IMR-90 (cell line): Measurements from ENCODE around the gene MED12L. TPM values are rescaled to one million over a fixed set of nuclear protein-coding genes. Genes with fewer than 3 reads are reported as not detected.

ENCODE experiments used
- ATAC-seq: fragments of 200-7000 bp; cut with Tn5 transposase; 2 replicates; pipeline ENCODE4 v1.9.1; 2020; ENCODE audit warnings: low read depth, mild to moderate bottlenecking, moderate library complexity
- BruUV-seq: library from RNA; stranded (reverse); fragments of 400-500 nt; replicated peaks from 2 replicates; lab custom pipeline; 2021; lab: Mats Ljungman, UMichigan
- CTCF ChIA-PET: fragments of 300-600 bp; formaldehyde crosslinking; extraction: SDS; loops from one replicate; lab custom pipeline; 2021; ENCODE audit warnings: antibody characterized with exemption; lab: Yijun Ruan, JAX
- POLR2A ChIA-PET: fragments of 300-600 bp; sonication (Branson Sonifier 250); formaldehyde crosslinking; loops from one replicate; lab custom pipeline; 2022; ENCODE audit warnings: antibody characterized with exemption; ENCODE audit not compliant: unreplicated experiment; lab: Charles Lee
- DNase-seq: peaks from one replicate; pipeline ENCODE4 v3.0.0; 2013
- H2AFZ ChIP-seq: replicated peaks from 2 replicates; pipeline ENCODE3; 2013; ENCODE audit warnings: low read length, mild to moderate bottlenecking; ENCODE audit not compliant: poor library complexity
- H2AK5ac ChIP-seq: 2 replicates; pipeline ENCODE4 v1.6.1; 2013; ENCODE audit warnings: low read depth, low read length, inconsistent platforms
- H2AK9ac ChIP-seq: replicated peaks from 2 replicates; pipeline ENCODE3; 2013; ENCODE audit warnings: mild to moderate bottlenecking, low read depth, low read length, moderate library complexity; ENCODE audit not compliant: poor library complexity
- H2BK120ac ChIP-seq: 2 replicates; pipeline ENCODE4 v1.6.1; 2013; ENCODE audit warnings: low read depth, low read length, inconsistent platforms
- H2BK15ac ChIP-seq: 3 replicates; pipeline ENCODE4 v1.6.1; 2013; ENCODE audit warnings: low read depth, low read length, inconsistent platforms
- H2BK20ac ChIP-seq: 2 replicates; pipeline ENCODE4 v1.6.1; 2013; ENCODE audit warnings: low read depth, mild to moderate bottlenecking, inconsistent platforms, low read length, moderate library complexity
- H2BK5ac ChIP-seq: 2 replicates; pipeline ENCODE4 v1.6.1; 2013; ENCODE audit warnings: mild to moderate bottlenecking, low read depth, low read length, inconsistent platforms; ENCODE audit not compliant: poor library complexity, severe bottlenecking
- H3K14ac ChIP-seq: replicated peaks from 2 replicates; pipeline ENCODE4 v1.6.1; 2013; ENCODE audit warnings: low read depth, low read length, inconsistent platforms
- H3K18ac ChIP-seq: 2 replicates; pipeline ENCODE4 v1.6.1; 2013; ENCODE audit warnings: low read depth, low read length, control low read depth
- H3K23ac ChIP-seq: 2 replicates; pipeline ENCODE4 v1.6.1; 2013; ENCODE audit warnings: low read depth, low read length, inconsistent platforms
- H3K27ac ChIP-seq: 2 replicates; pipeline ENCODE4 v1.5.1; 2013; ENCODE audit warnings: mild to moderate bottlenecking, control low read depth, low read length; ENCODE audit not compliant: insufficient read depth
- H3K27me3 ChIP-seq: 2 replicates; pipeline ENCODE4 v1.6.1; 2013; ENCODE audit warnings: low read length; ENCODE audit not compliant: control insufficient read depth, insufficient read depth
- H3K36me3 ChIP-seq: 2 replicates; pipeline ENCODE4 v1.6.1; 2013; ENCODE audit warnings: low read length, mixed read lengths; ENCODE audit not compliant: control insufficient read depth, insufficient read depth
- H3K4ac ChIP-seq: 2 replicates; pipeline ENCODE4 v1.6.1; 2013; ENCODE audit warnings: low read depth, low read length, inconsistent platforms
- H3K4me1 ChIP-seq: 2 replicates; pipeline ENCODE4 v1.6.1; 2013; ENCODE audit warnings: low read length, mixed read lengths; ENCODE audit not compliant: control insufficient read depth, insufficient read depth
- H3K4me2 ChIP-seq: 2 replicates; pipeline ENCODE4 v1.6.1; 2013; ENCODE audit warnings: low read depth, mild to moderate bottlenecking, control low read depth, low read length, moderate library complexity
- H3K4me3 ChIP-seq: 2 replicates; pipeline ENCODE4 v1.5.1; 2013; ENCODE audit warnings: low read depth, mild to moderate bottlenecking, control low read depth, low read length, moderate library complexity; ENCODE audit not compliant: insufficient read depth
- H3K56ac ChIP-seq: 2 replicates; pipeline ENCODE4 v1.6.1; 2013; ENCODE audit warnings: low read length, inconsistent platforms; ENCODE audit not compliant: insufficient read depth; ENCODE audit errors: extremely low read depth
- H3K79me1 ChIP-seq, 2 experiments: 2 replicates each; pipeline ENCODE4 v1.6.1; 2013; ENCODE audit warnings: low read length in 2 of 2, inconsistent platforms in 1 of 2, low read depth in 1 of 2
- H3K9ac ChIP-seq: 2 replicates; pipeline ENCODE4 v1.6.1; 2013; ENCODE audit warnings: low read depth, low read length, control low read depth
- H3K9me1 ChIP-seq: 2 replicates; pipeline ENCODE4 v1.6.1; 2013; ENCODE audit warnings: low read length, inconsistent platforms; ENCODE audit not compliant: insufficient read depth
- H3K9me3 ChIP-seq: 2 replicates; pipeline ENCODE4 v1.6.1; 2013; ENCODE audit warnings: low read length; ENCODE audit not compliant: control insufficient read depth, insufficient read depth
- H4K20me1 ChIP-seq: 2 replicates; pipeline ENCODE4 v1.6.1; 2013; ENCODE audit warnings: low read length, inconsistent platforms; ENCODE audit not compliant: insufficient read depth
- H4K5ac ChIP-seq: 2 replicates; pipeline ENCODE4 v1.6.1; 2013; ENCODE audit warnings: mild to moderate bottlenecking, low read depth, low read length, control low read depth
- H4K8ac ChIP-seq, 2 experiments: 2 replicates each; pipeline ENCODE4 v1.6.1; 2013; ENCODE audit warnings: low read depth in 2 of 2, low read length in 2 of 2, control low read depth in 1 of 2, inconsistent platforms in 1 of 2
- H4K91ac ChIP-seq: 2 replicates; pipeline ENCODE4 v1.6.1; 2013; ENCODE audit warnings: low read depth, low read length, inconsistent platforms; ENCODE audit not compliant: insufficient read depth
- BHLHE40 ChIP-seq: fragments of 150-350 bp; IDR thresholded peaks from 2 replicates; pipeline ENCODE4 v1.6.1; 2016; ENCODE audit warnings: mild to moderate bottlenecking, low read depth, low read length
- CEBPB ChIP-seq: IDR thresholded peaks from 2 replicates; pipeline ENCODE4 v1.6.1; 2012; ENCODE audit warnings: low read depth, low read length, improper control_type of control experiment
- CHD1 ChIP-seq: IDR thresholded peaks from 2 replicates; pipeline ENCODE4 v1.6.1; 2012; ENCODE audit warnings: low read depth, low read length, improper control_type of control experiment
- CTCF ChIP-seq: conservative IDR thresholded peaks from 2 replicates; pipeline ENCODE4 v1.5.1; 2012; ENCODE audit warnings: mild to moderate bottlenecking, low read depth, low read length, improper control_type of control experiment
- ELK1 ChIP-seq: fragments of 150-350 bp; IDR thresholded peaks from 2 replicates; pipeline ENCODE4 v1.6.1; 2016; ENCODE audit warnings: low read depth, mild to moderate bottlenecking, low read length, moderate library complexity, borderline replicate concordance
- FOS ChIP-seq: fragments of 150-350 bp; IDR thresholded peaks from 2 replicates; pipeline ENCODE4 v1.6.1; 2016; ENCODE audit warnings: low read depth, low read length
- MAFK ChIP-seq: IDR thresholded peaks from 2 replicates; pipeline ENCODE4 v1.6.1; 2012; ENCODE audit warnings: low read depth, low read length, improper control_type of control experiment
- MAZ ChIP-seq: IDR thresholded peaks from 2 replicates; pipeline ENCODE4 v1.6.1; 2012; ENCODE audit warnings: low read depth, mild to moderate bottlenecking, low read length, improper control_type of control experiment, moderate library complexity, borderline replicate concordance
- NFE2L2 ChIP-seq: fragments of 150-350 bp; IDR thresholded peaks from 2 replicates; pipeline ENCODE4 v1.6.1; 2016; ENCODE audit warnings: low read depth, mild to moderate bottlenecking, low read length
- RAD21 ChIP-seq: IDR thresholded peaks from 2 replicates; pipeline ENCODE4 v1.6.1; 2012; ENCODE audit warnings: low read length, improper control_type of control experiment
- RCOR1 ChIP-seq: IDR thresholded peaks from 2 replicates; pipeline ENCODE4 v1.6.1; 2012; ENCODE audit warnings: mild to moderate bottlenecking, low read length, improper control_type of control experiment; ENCODE audit not compliant: insufficient replicate concordance
- SMC3 ChIP-seq: fragments of 150-350 bp; IDR thresholded peaks from 2 replicates; pipeline ENCODE4 v1.6.1; 2016; ENCODE audit warnings: low read depth, mild to moderate bottlenecking, antibody characterized with exemption, low read length, moderate library complexity
- WGBS, 2 experiments: methylation state at CpG; one replicate each; pipeline versions ENCODE4 v1.1.5 to v1.1.7; 2013; ENCODE audit warnings: missing lambda C conversion rate in 2 of 2; ENCODE audit not compliant: insufficient read length in 1 of 2; ENCODE audit errors: extremely low coverage in 2 of 2; 5-methylcytosine and 5-hydroxymethylcytosine counted together
- dilution Hi-C: fragments of 300-500 bp; cut with HindIII; formaldehyde crosslinking; loops from one replicate; pipeline ENCODE4 v1.14.3; 2018; ENCODE audit warnings: low sequenced_read_pairs; ENCODE audit not compliant: unreplicated experiment
- in situ Hi-C: fragments of 300-500 bp; cut with MboI; formaldehyde crosslinking; loops from 3 replicates; pipeline ENCODE4 v1.14.3; 2019; ENCODE audit warnings: low sequenced_read_pairs, inconsistent platforms, mixed read lengths
- intact Hi-C: fragments of 100-400 bp; cut with micrococcal nuclease; formaldehyde crosslinking; loops from 2 replicates; pipeline ENCODE4 v1.10.0; 2022
- polyA plus RNA-seq, 3 experiments: library from polyadenylated mRNA; depleted of rRNA; stranded (reverse); fragments of >200 nt; gene quantifications; 2 replicates each; pipeline ENCODE4 v1.2.3, GENCODE V29; 2012; ENCODE audit warnings: low replicate concordance in 1 of 3
- total RNA-seq: library from RNA; depleted of rRNA; stranded (reverse); fragments of >200 nt; gene quantifications from 2 replicates; pipeline ENCODE4 v1.2.3, GENCODE V29; 2012

MED12L gene
- total and polyA plus RNA-seq, 2 of the 4 experiments (the other 2 are of a cell fraction): 0.05 to 0.18 TPM

- no peak overlapping the region for H3K23ac ChIP-seq
- no peak overlapping the region for H3K14ac ChIP-seq
- no peaks in the 10 kb centered on the region for H3K9me1 ChIP-seq
- no peak overlapping the region for H3K4me2 ChIP-seq
- DNase-seq: no peak
- H2AK5ac ChIP-seq: no peak overlapping the region
- BruUV-seq: no TSS peak
- no peak overlapping the region for H4K5ac ChIP-seq
- H3K9me3 ChIP-seq: no peaks in the 10 kb centered on the region
- H3K27ac ChIP-seq: no peak overlapping the region
- no peak overlapping the region for H3K18ac ChIP-seq
- in situ Hi-C loops (no loop called here), intact Hi-C loops (no loop called here), dilution Hi-C loops (no loop called here)
- ChIA-PET POLR2A (interaction anchor here (0.5 kb wide), 1 partner anchor 326 kb away, joined by 3 read pairs; no protein-coding TSS in a partner anchor), CTCF (no interaction called here)
- H3K4me1 ChIP-seq: no peaks in the 10 kb centered on the region
- TF ChIP-seq RAD21: no peak
- no peak for TF ChIP-seq RCOR1
- TF ChIP-seq SMC3: no peak
- no peak for TF ChIP-seq MAFK
- no peak for TF ChIP-seq CHD1
- no peak for TF ChIP-seq CTCF
- no peak for TF ChIP-seq MAZ
- TF ChIP-seq CEBPB: no peak
- TF ChIP-seq BHLHE40: no peak
- TF ChIP-seq FOS: no peak
- TF ChIP-seq NFE2L2: no peak
- no peak for TF ChIP-seq ELK1
- no peak overlapping the region for H2BK20ac ChIP-seq
- H3K4ac ChIP-seq: no peak overlapping the region
- no peaks in the 10 kb centered on the region for H4K20me1 ChIP-seq
- H3K56ac ChIP-seq: no peak overlapping the region
- no peaks in the 10 kb centered on the region; the same call in 1 of the 2 replicates for H3K27me3 ChIP-seq
- H3K36me3 ChIP-seq: no peaks in the 10 kb centered on the region
- no peak overlapping the region for H3K4me3 ChIP-seq
- H3K9ac ChIP-seq: no peak overlapping the region
- no CpG with 5 or more reads among the region's 7 CpGs for WGBS, 2 experiments
- H2AFZ ChIP-seq: no peak overlapping the region
- H2BK15ac ChIP-seq: no peak overlapping the region
- no peak overlapping the region for H4K8ac ChIP-seq
- H2BK120ac ChIP-seq: no peak overlapping the region
- ATAC-seq: no peak
- no peak overlapping the region for H2AK9ac ChIP-seq
- H3K79me1 ChIP-seq: no peaks in the 10 kb centered on the region
- H4K91ac ChIP-seq: no peak overlapping the region
- no peak overlapping the region for H2BK5ac ChIP-seq
Observed at GRCh38 chr3:151476344-151477018, 391.0 kb downstream of the MED12L start.
